Caki2 (cell line): Measurements from ENCODE around the gene ABHD1. TPM values are rescaled to one million over a fixed set of nuclear protein-coding genes. Genes with fewer than 3 reads are reported as not detected.

ENCODE experiments used
- DNase-seq: peaks from one replicate; pipeline ENCODE4 v3.0.0-alpha.2; 2015; ENCODE audit warnings: low read depth
- in situ Hi-C: cut with HindIII; loops from 2 replicates; pipeline ENCODE4 v1.10.0; 2016; ENCODE audit warnings: low sequenced_read_pairs, low pct_unique_long_range_greater_than_20kb, mixed read lengths
- total RNA-seq: library from RNA; depleted of rRNA; stranded (reverse); fragments of >200 nt; shearing (Covaris generic); gene quantifications from 2 replicates; pipeline ENCODE4 v1.2.3, GENCODE V29; 2014; ENCODE audit warnings: low replicate concordance

ABHD1 gene
- total RNA-seq, 1 experiment from 2014 or later = 0.78 TPM

- in situ Hi-C loops = loop anchor here (25.0 kb wide), 1 partner anchor 177 kb away; the partner anchor contains the start of gene SLC30A3
- no peak for DNase-seq
Observed at GRCh38 chr2:27085062-27085672, 38.4 kb upstream of the ABHD1 start.

- DNase-seq = peak; percentile 77
- in situ Hi-C loops = loop anchor here (25.0 kb wide), 1 partner anchor 177 kb away; the partner anchor contains the start of gene SLC30A3
Observed at GRCh38 chr2:27085673-27086089, 37.9 kb upstream of the ABHD1 start.

- DNase-seq = peak; percentile 90
- in situ Hi-C loops = loop anchor here (25.0 kb wide), 1 partner anchor 176 kb away; the partner anchor contains the start of gene SLC30A3
Observed at GRCh38 chr2:27086090-27086723, 37.4 kb upstream of the ABHD1 start.

- in situ Hi-C loops = loop anchor here (25.0 kb wide), 1 partner anchor 175 kb away; the partner anchor contains the start of gene SLC30A3
- no peak for DNase-seq
Observed at GRCh38 chr2:27086724-27087593, 36.7 kb upstream of the ABHD1 start, which contains the start of gene KHK. Gene KHK, plus strand, starts transcription at chr2:27086772. Its CDS starts 488 bp downstream, at chr2:27087260.

- in situ Hi-C loops = loop anchor here (25.0 kb wide), 1 partner anchor 174 kb away; the partner anchor contains the start of gene SLC30A3
- DNase-seq = no peak
Observed at GRCh38 chr2:27087823-27088410, 35.7 kb upstream of the ABHD1 start.

- no peak for DNase-seq
- in situ Hi-C loops = loop anchor here (25.0 kb wide), 1 partner anchor 174 kb away; the partner anchor contains the start of gene SLC30A3
Observed at GRCh38 chr2:27088634-27089033, 35.0 kb upstream of the ABHD1 start.

GRCh38 chr2:27089111-27089954 is 34.3 kb upstream of the ABHD1 start:
- in situ Hi-C loops = loop anchor here (25.0 kb wide), 1 partner anchor 173 kb away; the partner anchor contains the start of gene SLC30A3
- DNase-seq = no peak

GRCh38 chr2:27091746-27092695 is 31.6 kb upstream of the ABHD1 start:
- in situ Hi-C loops = loop anchor here (25.0 kb wide), 1 partner anchor 170 kb away; the partner anchor contains the start of gene SLC30A3
- DNase-seq = no peak

- in situ Hi-C loops = loop anchor here (25.0 kb wide), 1 partner anchor 169 kb away; the partner anchor contains the start of gene SLC30A3
- no peak for DNase-seq
Observed at GRCh38 chr2:27092696-27093429, 30.8 kb upstream of the ABHD1 start.

GRCh38 chr2:27093430-27094352 is 29.9 kb upstream of the ABHD1 start:
- in situ Hi-C loops = loop anchor here (25.0 kb wide), 1 partner anchor 169 kb away; the partner anchor contains the start of gene SLC30A3
- no peak for DNase-seq

- in situ Hi-C loops = loop anchor here (25.0 kb wide), 1 partner anchor 168 kb away; the partner anchor contains the start of gene SLC30A3
- DNase-seq = no peak
Observed at GRCh38 chr2:27094353-27094984, 29.1 kb upstream of the ABHD1 start.

- no peak for DNase-seq
- in situ Hi-C loops = loop anchor here (25.0 kb wide), 1 partner anchor 167 kb away; the partner anchor contains the start of gene SLC30A3
Observed at GRCh38 chr2:27095427-27095744, 28.2 kb upstream of the ABHD1 start.

- peak; percentile 14 for DNase-seq
- in situ Hi-C loops = loop anchor here (25.0 kb wide), 1 partner anchor 166 kb away; the partner anchor contains the start of gene SLC30A3
Observed at GRCh38 chr2:27095745-27096651, 27.6 kb upstream of the ABHD1 start.
